H1 (cell line): ENCODE data around the gene HEPACAM.

ENCODE experiments used
- CEBPB ChIP-seq: IDR thresholded peaks from 2 replicates; pipeline ENCODE4 v1.6.1; 2012; ENCODE audit warnings: low read depth, low read length
- CHD1 ChIP-seq: IDR thresholded peaks from 2 replicates; pipeline ENCODE4 v1.6.1; 2012; ENCODE audit warnings: low read depth, low read length, improper control_type of control experiment
- CHD2 ChIP-seq: IDR thresholded peaks from 2 replicates; pipeline ENCODE4 v1.6.1; 2012; ENCODE audit warnings: low read length, improper control_type of control experiment
- CREB1 ChIP-seq: IDR thresholded peaks from 2 replicates; pipeline ENCODE4 v1.6.1; 2012; ENCODE audit warnings: inconsistent platforms
- CTCF ChIP-seq, 3 experiments: IDR thresholded peaks; 1 replicate in 2 of 3; 2 replicates in 1 of 3; pipeline versions ENCODE4 v1.5.1 to v1.6.1; 2011; ENCODE audit warnings: low read length in 3 of 3, mild to moderate bottlenecking in 3 of 3, inconsistent platforms in 2 of 3, low read depth in 1 of 3, moderate library complexity in 1 of 3; ENCODE audit not compliant: insufficient read depth in 1 of 3; ENCODE audit errors: control extremely low read depth in 1 of 3
- EP300 ChIP-seq, 2 experiments: IDR thresholded peaks; 1 replicate in 1 of 2; 2 replicates in 1 of 2; pipeline ENCODE4 v1.6.1; 2011 to 2012; ENCODE audit warnings: low read depth in 2 of 2, low read length in 2 of 2, mild to moderate bottlenecking in 2 of 2, borderline replicate concordance in 1 of 2, inconsistent platforms in 1 of 2, moderate library complexity in 1 of 2
- KDM5A ChIP-seq: fragments of 200-600 bp; IDR thresholded peaks from 2 replicates; pipeline ENCODE4 v1.7.1; 2012; ENCODE audit warnings: mild to moderate bottlenecking, low read length, inconsistent platforms, mixed read lengths
- POLR2A ChIP-seq, 2 experiments: IDR thresholded peaks; 1 replicate in 1 of 2; 2 replicates in 1 of 2; pipeline ENCODE4 v1.6.1; 2011; ENCODE audit warnings: low read depth in 2 of 2, low read length in 2 of 2, mild to moderate bottlenecking in 2 of 2; ENCODE audit errors: control extremely low read depth in 1 of 2
- TCF12 ChIP-seq: IDR thresholded peaks from 2 replicates; pipeline ENCODE4 v1.6.1; 2011; ENCODE audit warnings: low read depth, mild to moderate bottlenecking, low read length
- TF ChIP-seq, protein P1 (sequence below): IDR thresholded peaks from 2 replicates; pipeline ENCODE4 v1.6.1; 2011; ENCODE audit warnings: low read depth, mild to moderate bottlenecking, low read length; ENCODE audit not compliant: insufficient read depth
- TF ChIP-seq, protein P2 (sequence below): IDR thresholded peaks from 2 replicates; pipeline ENCODE4 v1.6.1; 2012; ENCODE audit warnings: inconsistent platforms

GRCh38 chr11:124869331-124869730, 66.5 kb downstream of the HEPACAM start:
- TF ChIP-seq CTCF (IDR thresholded peaks at IDR 0.05; ENCODE audit: control extremely low read depth in 1 of 3, insufficient read depth in 1 of 3, low read depth in 1 of 3, low read length in 3 of 3) (no peak), CEBPB (no peak), CHD2 (no peak), POLR2A (IDR thresholded peaks at IDR 0.05; ENCODE audit: control extremely low read depth in 1 of 2, low read depth in 2 of 2, low read length in 2 of 2) (no peak), CREB1 (no peak), CHD1 (no peak), TCF12 (no peak), EP300 (IDR thresholded peaks at IDR 0.05; ENCODE audit: borderline replicate concordance in 1 of 2, low read depth in 2 of 2, low read length in 2 of 2) (no peak), KDM5A (no peak)
- TF ChIP-seq, protein P1, sequence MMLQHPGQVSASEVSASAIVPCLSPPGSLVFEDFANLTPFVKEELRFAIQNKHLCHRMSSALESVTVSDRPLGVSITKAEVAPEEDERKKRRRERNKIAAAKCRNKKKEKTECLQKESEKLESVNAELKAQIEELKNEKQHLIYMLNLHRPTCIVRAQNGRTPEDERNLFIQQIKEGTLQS: no peak
- TF ChIP-seq, protein P2, sequence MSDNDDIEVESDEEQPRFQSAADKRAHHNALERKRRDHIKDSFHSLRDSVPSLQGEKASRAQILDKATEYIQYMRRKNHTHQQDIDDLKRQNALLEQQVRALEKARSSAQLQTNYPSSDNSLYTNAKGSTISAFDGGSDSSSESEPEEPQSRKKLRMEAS: no peak
